Retina (tissue), 1 donor: Measurements from ENCODE around the gene CHST1.

ENCODE experiments used
- DNase-seq: peaks from one replicate; pipeline ENCODE4 v3.0.0-alpha.2; 2016

The CHST1 gene, protein sequence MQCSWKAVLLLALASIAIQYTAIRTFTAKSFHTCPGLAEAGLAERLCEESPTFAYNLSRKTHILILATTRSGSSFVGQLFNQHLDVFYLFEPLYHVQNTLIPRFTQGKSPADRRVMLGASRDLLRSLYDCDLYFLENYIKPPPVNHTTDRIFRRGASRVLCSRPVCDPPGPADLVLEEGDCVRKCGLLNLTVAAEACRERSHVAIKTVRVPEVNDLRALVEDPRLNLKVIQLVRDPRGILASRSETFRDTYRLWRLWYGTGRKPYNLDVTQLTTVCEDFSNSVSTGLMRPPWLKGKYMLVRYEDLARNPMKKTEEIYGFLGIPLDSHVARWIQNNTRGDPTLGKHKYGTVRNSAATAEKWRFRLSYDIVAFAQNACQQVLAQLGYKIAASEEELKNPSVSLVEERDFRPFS

DNA sequence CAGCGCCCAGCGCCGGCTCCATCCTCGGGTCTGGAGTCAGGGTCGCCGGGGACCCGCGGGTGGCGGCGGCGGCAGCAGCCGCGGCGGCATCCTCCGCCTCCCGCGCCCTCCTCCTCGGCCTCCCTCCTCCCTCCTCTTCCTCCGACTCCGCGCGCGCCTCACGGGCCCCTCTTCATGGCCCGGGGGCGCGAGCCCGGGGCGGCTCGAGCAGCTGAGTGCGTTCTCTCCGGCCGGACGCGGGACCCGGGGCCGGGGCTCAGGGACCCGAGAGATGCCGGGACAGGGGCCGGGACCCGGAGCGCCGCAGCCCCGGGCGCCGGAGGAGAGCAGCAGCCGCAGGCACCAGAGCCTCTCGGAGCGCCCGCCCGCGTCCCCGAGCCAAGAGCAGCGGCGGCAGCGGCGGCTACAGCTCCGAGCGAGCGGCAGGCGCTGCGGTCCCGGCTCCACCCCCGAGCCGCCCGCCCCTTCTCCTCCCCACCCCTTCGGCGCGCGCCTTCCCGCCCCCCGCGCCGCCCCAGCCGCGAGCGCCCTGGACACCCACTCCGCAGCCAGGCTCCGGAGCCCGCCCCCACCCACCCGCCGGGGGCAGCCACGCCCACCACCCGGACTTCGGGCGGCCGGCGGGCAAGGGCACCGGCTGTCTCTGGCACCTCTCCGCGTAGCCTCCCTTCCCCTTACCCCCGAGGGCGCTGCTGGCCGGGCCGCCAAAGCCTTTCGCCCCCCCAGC, at the start of gene CHST1:
CHST1 (minus strand) TSS at position 417 of the 727 bp plus-strand sequence. CDS start 14,699 bp downstream, outside the sequence.
- DNase-seq = peak; percentile 67

DNA sequence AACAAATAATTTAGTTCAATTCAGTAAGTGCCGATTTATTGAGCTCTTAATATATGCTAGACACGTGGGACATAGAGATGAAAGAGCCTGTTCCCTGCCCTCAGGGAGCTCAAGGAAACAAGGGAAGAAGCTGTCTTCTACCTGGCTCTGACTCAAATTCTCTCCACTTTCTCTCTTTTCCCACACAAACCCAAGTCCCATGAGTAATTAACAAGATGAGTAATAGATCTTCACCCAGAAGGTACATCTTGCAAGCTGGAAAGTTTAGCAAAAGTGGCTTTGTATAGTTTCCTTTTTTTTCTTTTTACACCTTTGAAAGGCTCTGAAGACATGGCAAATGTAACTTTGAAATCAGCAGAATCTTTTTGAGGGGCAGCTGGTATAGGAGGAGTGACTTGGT, 48.2 kb upstream of the CHST1 start:
- DNase-seq = no peak

DNA sequence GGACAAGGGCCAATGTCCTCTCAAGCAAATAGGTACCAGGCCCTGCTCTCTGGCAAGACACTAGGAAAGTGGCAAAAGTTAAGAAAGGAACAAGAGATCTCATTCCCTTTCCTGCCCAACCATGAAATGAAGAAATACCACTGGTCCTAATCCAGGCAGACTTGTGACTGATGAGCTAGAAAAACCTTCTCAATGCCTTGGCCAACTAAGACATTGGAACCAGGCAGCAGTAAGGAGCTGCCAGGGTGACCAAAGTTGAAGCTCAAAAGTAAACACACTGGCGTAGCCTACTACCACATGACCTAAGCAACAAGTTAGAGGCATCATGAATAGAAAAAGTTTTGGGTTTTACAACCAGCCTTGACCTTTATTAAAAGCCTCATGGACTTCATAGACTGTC, 45.1 kb upstream of the CHST1 start:
- no peak for DNase-seq

DNA sequence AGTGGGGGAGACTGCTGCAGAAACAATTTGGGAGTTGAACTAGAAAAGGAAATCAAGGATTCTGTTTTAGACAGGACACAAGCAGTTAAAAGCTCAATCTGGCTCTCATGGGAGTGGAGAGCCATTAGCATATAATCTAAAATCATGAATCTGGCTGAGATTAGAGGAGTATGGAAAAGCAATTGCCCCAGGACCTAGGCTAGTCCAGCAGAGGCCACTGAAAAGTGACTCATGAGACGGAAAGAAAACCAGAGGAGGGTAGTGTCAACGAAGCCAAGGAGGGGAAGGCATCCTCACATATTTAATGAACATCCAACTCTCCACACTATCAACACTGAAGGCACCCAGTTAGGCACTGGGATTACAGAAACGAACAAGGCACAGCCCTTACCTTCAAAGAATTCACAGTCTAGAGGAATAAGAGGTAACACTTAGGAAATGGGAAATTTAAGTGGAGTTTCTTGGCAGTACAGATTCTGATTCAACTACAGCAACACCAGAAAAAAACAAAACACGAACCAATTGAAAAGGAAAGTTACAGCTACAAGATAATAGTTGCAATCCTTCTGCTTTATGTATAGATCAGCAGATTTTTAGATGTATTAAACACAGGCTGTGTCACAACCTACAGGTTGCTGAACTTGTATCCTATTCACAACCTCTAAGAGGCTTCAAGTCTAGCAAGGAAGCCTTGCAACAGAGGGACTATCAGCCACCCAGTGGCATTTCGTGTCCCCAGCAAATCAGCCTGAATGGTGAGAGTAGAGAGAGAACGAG, 43.7 kb upstream of the CHST1 start:
- DNase-seq = no peak

DNA sequence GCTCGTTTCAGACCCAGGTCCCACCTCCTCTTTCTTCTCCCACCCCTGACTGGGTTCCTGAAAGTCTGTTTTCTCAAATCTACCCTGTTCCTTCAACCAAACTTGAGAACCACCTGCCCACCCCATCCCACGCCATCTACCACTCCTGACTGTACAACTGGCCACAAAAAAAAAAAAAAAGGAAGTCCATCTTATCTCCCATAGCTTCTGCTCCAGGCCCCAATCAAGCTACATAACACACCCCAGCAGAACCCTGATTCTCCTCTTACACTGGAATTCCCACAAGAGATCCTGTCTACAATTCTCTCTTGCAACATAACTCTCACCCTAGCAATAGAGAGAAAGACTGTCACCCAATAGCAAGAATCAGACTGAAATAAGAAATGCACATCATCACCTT, 39.2 kb upstream of the CHST1 start:
- DNase-seq = no peak

DNA sequence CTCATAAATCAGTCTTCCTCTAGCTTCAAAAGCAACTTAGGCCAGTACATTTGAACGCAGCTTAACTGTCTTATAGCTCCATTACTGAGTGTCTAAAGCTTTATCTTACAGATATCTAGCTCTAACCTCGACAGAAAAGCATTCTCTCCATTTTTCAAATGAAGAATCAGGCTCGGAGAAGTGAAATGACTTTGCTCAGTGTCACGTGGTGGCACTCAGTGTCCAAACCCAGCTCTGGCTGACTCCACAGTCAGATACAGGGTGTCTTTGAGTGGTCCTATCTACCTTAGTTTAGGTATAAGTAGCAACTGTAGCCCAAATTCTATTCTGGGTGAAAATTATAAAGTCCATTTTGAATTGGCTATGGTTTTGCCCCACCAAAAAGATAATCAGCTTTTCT, 38.7 kb upstream of the CHST1 start:
- DNase-seq = no peak

DNA sequence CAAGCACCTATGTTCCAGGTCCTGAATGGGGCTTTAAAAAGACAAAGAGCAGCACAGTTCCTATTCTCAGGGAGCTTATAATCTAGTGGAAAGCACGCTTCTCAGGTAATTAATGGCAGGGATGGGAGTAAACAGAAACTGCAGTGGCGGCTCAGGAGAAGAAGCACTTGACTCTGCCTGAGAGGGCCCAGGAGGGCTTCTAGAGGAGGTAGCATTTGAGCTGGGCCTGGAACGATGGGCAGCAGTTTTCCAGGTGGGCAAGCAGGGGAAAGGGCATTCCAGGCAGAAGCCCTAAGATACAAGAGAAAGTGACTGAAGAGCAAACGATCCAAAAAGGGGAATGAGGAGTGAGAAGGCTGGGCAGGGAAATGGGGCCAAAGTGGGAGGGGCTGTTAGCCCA, 37.1 kb upstream of the CHST1 start:
- DNase-seq = no peak

DNA sequence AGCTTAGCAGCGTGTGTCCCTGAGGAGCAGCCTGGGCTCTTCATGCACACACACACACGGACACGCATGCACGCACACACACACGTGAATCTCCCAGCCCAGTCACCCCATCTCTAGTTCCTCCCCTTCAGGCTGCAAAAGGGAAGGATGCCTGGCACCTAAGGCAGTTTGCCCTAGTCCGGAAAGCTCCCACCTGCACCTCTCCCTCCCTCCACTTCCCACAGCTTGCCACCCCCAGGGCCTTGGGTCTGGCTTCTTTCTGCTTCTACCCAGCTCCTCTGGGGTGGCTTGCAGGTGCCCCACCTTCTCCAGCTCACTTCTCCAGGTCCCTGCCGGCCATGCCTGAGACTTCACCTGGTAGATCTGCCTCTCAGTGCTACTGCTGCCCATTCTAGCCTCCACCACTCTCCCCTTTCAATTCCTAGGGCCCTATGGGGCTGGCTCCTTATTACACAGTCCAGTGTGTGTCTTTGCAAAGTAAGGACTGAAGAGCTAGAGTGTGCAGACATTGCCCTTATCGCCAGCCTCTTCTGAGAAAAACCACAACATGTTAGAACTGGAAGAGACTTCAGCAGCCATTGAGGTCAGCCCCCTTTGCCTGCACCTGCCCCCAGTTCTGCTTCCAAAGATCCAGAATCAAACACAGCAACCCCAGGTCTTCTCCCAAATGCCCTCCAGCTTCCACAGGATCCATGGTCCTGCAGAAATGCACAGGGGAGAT, 33.5 kb upstream of the CHST1 start:
- DNase-seq = no peak

DNA sequence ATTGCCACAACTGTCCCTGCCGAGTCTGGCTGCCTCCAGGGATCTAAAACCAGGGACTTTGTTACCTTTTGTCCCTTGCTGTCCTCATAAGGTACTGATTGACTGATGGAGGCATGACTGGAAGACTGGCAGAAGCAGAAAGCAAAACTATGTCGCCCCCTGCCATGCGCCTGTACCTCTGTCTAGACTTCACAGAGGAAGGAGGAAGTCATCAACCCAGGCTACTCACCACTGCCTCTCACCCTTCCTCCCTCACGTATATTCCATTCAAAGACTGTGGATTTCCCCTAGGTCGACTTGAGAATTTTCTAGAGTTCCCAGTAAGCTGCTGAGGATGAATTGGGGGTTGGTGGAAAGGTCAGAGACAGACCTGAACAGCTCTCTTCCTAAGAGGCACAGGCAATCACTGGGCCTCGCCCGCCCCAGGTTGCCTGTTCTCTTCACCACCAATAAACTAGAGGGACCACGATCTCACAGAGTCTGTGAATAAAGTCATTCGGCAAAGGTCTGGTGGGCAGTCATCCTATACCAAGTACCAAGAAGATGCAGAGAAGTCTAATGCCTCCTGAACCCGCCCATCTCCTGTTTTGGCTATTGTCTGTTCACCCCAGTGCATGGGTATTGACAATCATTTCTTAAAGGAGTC, 27.5 kb upstream of the CHST1 start:
- DNase-seq = no peak

DNA sequence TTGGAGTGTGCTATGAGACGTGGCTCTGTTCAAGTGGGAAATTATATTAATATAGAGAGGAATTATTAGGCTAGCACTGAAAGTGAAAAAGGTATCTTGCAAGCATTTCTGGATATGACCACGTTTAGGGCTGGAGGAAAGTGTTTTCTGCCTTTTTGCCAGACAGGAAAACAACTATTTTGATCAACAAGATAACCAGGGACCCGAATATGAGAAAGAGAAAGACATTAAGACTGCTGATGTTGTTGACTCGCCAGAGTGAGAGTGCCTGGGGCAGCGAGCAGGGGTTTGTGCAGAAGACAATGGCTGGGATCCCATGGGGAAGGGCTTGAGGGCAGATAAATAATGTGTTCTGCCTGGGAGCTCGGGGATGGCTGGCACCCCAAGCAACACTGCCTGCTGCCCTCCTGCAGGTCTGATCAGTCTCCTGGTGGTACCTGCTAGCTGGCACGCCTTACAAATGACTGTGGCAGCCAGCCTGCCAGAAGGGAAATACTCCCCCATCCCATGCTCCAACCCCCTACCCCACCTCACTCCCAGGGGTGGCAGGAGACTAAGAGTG, 23.1 kb upstream of the CHST1 start:
- DNase-seq = no peak

DNA sequence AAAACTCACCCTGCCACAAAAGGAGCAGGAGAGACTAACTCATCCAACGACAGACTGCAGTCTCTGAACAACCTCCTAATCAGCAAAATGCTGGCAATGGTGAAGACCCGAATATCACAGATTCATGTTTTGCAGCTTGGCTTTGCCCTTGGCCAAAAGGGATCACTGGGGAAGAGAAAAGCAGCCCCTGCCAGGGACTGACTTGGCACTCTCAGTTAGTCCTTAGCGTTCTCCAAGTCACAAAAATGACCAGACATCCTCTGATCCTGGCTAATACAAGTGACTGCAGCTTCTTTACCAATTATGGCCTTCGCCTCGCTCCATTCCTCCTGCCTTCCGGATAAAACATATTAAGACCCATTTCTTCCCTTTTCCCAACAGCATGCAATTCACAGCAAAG, 22.4 kb upstream of the CHST1 start:
- DNase-seq = no peak

DNA sequence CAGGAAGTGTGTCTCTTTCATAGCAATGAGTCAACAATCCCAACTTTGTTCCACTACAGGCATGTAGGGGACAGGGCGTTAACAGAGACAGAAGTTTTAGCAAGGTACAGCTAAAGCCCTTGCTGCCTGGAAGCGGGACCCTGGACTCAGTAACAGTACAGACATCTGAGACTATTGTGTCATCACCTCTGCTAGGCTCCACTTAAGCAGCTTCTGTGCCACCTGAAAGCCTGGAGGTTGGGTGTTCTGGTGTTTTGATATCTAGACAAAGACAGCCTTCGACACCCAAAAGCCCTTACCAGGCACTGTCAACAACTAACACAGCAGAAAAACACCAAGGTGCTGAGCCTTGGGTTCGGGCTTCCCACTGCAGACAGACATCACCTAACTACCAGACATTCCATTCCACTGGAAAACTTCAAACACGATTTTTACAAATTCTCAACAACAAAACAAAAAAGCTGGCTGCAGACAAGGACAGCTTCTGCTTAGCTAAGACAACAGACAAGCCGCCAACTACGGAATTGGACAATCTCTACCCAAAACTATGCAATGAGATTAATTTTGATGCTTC, 20.6 kb upstream of the CHST1 start:
- DNase-seq = no peak

DNA sequence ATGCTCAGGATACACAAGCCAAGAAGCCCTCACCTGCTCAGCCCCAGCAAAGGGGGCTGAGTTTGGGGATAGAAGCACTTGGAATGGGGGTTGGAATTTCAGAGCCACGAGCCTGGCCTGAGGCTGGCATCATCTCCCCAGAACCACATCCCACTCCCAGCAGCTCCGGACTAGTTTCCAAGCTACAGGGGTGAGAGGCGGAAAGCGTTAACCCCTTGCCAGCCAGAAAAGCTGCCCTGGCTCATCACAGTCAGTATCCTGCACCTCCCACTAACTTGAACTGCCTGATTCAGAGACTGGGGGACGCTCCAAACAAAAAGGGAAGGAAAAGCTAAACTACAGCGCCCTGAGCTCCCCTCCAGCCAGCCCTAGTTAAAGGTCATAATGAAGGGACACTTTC, 19.0 kb upstream of the CHST1 start:
- no peak for DNase-seq

DNA sequence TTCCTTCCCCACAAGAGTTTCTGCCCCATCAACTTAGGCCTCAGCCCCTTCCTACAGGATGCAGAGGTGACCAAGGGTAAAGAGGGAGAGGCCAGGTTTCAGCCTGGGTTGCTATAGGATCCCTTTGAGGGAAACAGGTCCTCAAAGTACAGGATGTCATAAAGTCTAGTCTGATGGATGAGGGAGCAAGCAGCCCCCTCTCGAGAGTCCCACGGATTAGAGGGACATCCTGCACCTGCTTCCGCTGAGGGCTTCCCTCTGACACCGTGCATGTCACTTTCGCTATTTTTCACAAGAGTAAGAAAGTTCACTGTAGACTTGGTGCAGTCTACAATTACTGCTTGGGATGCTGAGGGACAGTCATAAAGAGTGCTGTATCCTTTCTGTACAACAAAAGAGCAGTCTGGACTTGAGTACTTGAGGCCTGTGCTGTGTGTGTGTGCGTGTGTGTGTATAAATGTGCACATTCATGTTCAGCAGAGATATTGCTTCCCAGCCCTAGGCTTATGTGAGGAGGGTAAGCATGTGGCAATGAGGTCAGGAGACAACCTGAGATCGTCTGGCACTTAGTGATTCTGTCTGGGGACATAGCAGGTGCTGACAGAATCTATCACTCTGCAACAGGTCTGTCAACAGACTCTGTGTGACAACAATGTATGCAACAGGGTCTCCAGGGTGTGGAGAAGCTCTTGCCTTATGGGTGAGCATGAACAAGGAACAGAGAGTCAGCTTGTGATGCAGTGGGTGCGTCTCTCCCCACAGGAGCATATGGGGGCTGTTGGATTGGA, 18.0 kb upstream of the CHST1 start:
- no peak for DNase-seq

DNA sequence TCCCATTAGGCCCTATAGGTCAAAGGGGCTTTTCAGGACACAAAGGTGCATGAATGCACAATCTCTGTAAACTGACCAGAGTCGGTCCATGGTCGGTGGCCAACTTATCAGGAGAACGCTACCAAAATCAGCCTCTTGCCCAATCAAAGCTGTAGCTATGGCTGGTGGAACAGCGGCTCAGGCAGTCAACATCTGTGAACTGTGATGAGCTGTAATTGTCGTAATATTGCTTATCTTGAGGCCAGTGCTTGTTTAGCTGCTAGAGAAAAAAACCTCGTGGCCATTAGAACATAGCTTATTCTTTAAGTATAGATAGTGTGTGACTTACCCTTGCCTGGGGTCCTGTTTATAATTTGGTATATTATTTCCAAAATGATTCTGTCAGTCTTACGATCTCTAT, 14.4 kb upstream of the CHST1 start:
- no peak for DNase-seq

DNA sequence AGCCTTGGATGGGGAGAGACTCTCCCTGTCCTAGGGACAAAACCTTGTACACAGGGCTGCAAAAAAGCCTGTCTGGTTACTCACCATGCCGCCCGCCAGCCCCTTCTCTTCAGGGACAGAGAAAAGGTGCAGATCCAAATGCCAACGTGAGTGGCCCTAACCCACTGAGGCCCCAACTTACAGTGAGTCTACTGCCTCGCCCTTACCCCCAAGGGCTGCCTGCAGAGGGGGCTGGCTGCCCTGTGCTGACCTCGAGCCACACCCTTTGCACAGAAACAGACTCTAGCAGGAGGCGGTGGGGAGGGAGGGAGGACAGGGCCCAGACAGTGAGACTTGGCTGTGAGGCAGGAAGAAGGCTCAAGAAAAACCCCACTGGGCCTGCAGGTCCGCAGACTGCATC, 13.6 kb upstream of the CHST1 start:
- DNase-seq = no peak

DNA sequence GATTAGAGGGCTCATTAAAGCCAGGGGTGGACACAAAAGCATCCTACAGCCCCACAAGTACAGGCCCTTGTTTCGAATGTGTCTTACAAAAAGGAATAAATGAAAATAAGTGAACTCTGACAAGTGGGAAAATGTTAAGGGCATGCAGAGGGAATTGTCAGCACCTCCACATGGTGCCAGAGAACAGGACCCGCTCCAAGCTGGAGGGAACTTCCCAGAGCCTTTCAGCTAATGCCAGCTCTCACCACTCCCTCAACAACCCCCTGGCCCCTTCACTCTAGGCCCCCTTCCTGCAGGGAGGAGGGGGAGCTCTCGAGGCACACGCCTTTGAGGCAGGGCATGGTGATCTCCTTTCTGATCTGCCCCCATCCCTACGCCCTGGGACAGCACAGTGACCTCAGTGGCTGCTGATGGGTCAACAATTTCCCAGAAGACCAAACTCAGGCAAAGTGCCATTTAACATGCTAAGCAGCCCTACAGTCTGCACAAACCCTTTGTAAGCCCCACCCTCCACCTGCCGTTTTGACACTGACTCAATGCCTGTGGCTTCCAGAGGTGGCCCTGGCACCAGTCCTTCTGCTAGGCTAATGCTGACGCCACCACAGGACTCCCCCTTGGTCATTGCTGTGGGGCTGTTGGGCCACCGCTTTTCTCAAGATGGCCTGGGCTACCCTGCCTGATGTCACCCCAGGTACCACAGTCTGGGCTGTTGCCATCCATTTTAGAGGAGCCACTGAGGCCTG, 12.5 kb upstream of the CHST1 start:
- no peak for DNase-seq

DNA sequence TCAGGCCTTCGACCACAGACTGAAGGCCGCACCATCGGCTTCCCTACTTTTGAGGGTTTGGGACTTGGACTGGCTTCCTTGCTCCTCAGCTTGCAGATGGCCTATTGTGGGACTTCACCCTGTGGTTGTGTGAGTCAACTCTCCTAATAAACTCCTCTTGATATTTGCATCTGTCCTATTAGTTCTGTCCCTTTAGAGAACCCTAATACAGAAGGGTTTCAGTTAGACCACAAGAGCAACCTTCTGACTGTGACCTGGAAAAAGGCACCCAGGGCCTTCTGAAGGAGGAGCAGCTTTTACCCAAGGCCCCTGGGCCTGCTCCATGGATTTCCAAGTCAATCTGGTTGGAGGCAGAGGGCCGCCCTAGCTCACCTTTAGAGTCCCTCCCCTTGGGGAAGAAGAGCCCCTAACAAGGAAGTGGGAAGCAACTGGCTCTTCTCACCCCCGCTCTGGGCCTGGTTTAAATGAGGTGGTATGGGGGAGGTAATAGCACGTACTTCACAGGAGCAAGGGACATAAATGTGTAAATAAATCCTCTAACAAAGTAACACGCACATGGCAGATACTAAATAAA, 11.2 kb upstream of the CHST1 start:
- DNase-seq = no peak

DNA sequence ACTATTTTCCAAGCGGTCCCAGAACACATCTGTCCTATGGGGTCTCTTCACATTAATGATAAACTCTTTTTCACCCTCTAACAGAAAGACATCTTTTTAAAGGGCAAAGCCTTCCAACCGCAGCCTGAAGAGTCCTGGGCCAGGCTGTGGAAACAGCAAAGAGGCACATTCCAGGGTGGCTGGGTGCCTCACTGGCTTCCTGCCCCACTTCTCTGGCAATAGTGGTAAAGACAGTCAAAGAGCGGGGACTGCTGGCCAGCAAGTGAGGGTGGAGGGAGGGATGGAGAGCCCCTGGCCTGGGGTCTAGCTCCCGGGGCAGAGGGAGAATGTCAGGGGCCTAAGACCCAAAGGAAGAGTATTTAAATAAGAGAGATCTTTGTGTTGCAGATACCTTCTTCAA, 10.2 kb upstream of the CHST1 start:
- DNase-seq = no peak
